ENCODE data around the gene ARGLU1.

DNA sequence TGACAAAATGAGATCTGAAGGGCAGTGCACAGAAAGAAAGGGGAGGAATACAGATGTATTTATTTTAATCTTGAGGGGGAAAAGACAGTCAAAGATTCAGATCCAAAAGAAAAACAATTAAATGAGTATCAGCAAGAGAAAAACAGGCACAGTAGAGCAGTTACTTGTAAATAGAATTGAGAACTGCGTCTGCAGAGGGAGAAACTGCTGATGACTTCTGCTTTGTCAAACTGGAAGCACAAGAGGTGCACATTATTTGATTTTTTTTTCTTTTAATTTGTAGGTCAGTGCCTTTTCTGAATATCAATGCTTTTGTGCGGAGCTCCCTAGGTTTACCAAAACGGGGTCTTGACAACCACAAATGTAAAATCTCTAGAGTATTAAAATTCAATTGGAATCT lies 69.8 kb downstream of the ARGLU1 start:
- TF ChIP-seq CTCF (IDR thresholded peaks at IDR 0.05; ENCODE audit: low read depth, low read length, poor library complexity, severe bottlenecking) (no peak), EZH2phosphoT487 (IDR thresholded peaks at IDR 0.05; ENCODE audit: borderline replicate concordance, low read length) (no peak)

Data from DOHH2 (cell line).